HCT116 (cell line): Measurements from ENCODE around the gene GPR107. TPM values are rescaled to one million over a fixed set of nuclear protein-coding genes. Genes with fewer than 3 reads are reported as not detected.

Source experiments
- ATAC-seq: fragments of 200-7000 bp; cut with Tn5 transposase; 2 replicates; pipeline ENCODE4 v1.9.1; 2020; ENCODE audit warnings: mild to moderate bottlenecking, moderate library complexity
- BruUV-seq: library from RNA; stranded (reverse); fragments of 400-500 nt; replicated peaks from 2 replicates; lab custom pipeline; 2021; lab: Mats Ljungman, UMichigan
- CTCF ChIA-PET: fragments of 300-600 bp; sonication (Branson Sonifier 250); formaldehyde crosslinking; loops from one replicate; lab custom pipeline; 2021; ENCODE audit warnings: antibody characterized with exemption; lab: Charles Lee
- POLR2A ChIA-PET: fragments of 300-600, 350-600 bp; sonication (Branson Sonifier 250); formaldehyde crosslinking; loops from one replicate; lab custom pipeline; 2021; ENCODE audit warnings: antibody characterized with exemption; lab: Charles Lee
- RAD21 ChIA-PET, 2 experiments: fragments of 300-600 bp; sonication (Branson Sonifier 250); formaldehyde crosslinking; loops; one replicate each; lab custom pipeline; 2023; ENCODE audit warnings: low total read pairs in 2 of 2; ENCODE audit not compliant: uncharacterized antibody in 2 of 2, unreplicated experiment in 2 of 2, low non-redundant PET in 1 of 2; lab: Charles Lee
- DNase-seq: peaks from one replicate; pipeline ENCODE4 v3.0.0-alpha.2; 2010; ENCODE audit warnings: low read depth, low spot score
- H2AFZ ChIP-seq: fragments of 200-600 bp; shearing (Covaris generic), sonication (generic); 2 replicates; pipeline ENCODE4 v1.6.1; 2017; ENCODE audit warnings: low read depth, mixed run types, mixed read lengths, antibody characterized with exemption, low read length; ENCODE audit not compliant: poor library complexity, severe bottlenecking
- H3K27ac ChIP-seq: 2 replicates; pipeline ENCODE4 v1.5.1; 2012; ENCODE audit warnings: low read depth, low read length
- H3K27me3 ChIP-seq: fragments of 200-600 bp; sonication (generic); 2 replicates; pipeline ENCODE4 v1.6.1; 2016; ENCODE audit warnings: mixed run types, low read length, mixed read lengths; ENCODE audit not compliant: insufficient read depth
- H3K36me3 ChIP-seq, 2 experiments: fragments of 200-500 bp in 1 of 2; fragments of 200-600 bp in 1 of 2; sonication (Bioruptor generic) in 1 of 2; sonication (generic) in 1 of 2; 2 replicates each; pipeline versions ENCODE4 v1.5.1 to v1.6.1; 2014 to 2016; ENCODE audit warnings: low read length in 2 of 2, inconsistent platforms in 1 of 2, mixed read lengths in 1 of 2, mixed run types in 1 of 2; ENCODE audit not compliant: insufficient read depth in 2 of 2, control insufficient read depth in 1 of 2
- H3K4me1 ChIP-seq, 2 experiments: fragments of 200-600 bp in 1 of 2; sonication (generic) in 1 of 2; 2 replicates each; pipeline versions ENCODE4 v1.5.1 to v1.6.1; 2012 to 2017; ENCODE audit warnings: low read length in 2 of 2, inconsistent platforms in 1 of 2, mild to moderate bottlenecking in 1 of 2, mixed read lengths in 1 of 2, mixed run types in 1 of 2, moderate library complexity in 1 of 2; ENCODE audit not compliant: insufficient read depth in 2 of 2, control insufficient read depth in 1 of 2
- H3K4me2 ChIP-seq: fragments of 200-600 bp; sonication (generic); 2 replicates; pipeline ENCODE4 v1.6.1; 2017; ENCODE audit warnings: mixed run types, low read length, mixed read lengths
- H3K4me3 ChIP-seq, 2 experiments: fragments of 200-600 bp in 1 of 2; sonication (generic) in 1 of 2; replicated peaks in 1 of 2; 2 replicates each; pipeline ENCODE4 v1.5.1; 2011 to 2016; ENCODE audit warnings: low read length in 2 of 2, control low read depth in 1 of 2, low read depth in 1 of 2, mild to moderate bottlenecking in 1 of 2, mixed read lengths in 1 of 2, mixed run types in 1 of 2
- H3K79me2 ChIP-seq: fragments of 200-600 bp; sonication (generic); 2 replicates; pipeline ENCODE4 v1.6.1; 2017; ENCODE audit warnings: mild to moderate bottlenecking, mixed run types, low read length, moderate library complexity, mixed read lengths; ENCODE audit not compliant: insufficient read depth
- H3K9ac ChIP-seq: fragments of 200-600 bp; sonication (generic); 2 replicates; pipeline ENCODE4 v1.6.1; 2016; ENCODE audit warnings: low read length, mixed read lengths
- H3K9me2 ChIP-seq: fragments of 200-600 bp; sonication (generic), shearing (Covaris generic); 2 replicates; pipeline ENCODE4 v1.6.1; 2017; ENCODE audit warnings: mixed run types, mild to moderate bottlenecking, moderate library complexity; ENCODE audit not compliant: insufficient read depth
- H3K9me3 ChIP-seq, 2 experiments: fragments of 200-500 bp in 1 of 2; fragments of 200-600 bp in 1 of 2; sonication (Bioruptor generic) in 1 of 2; sonication (generic) in 1 of 2; 2 replicates each; pipeline ENCODE4 v1.6.1; 2014 to 2017; ENCODE audit warnings: low read length in 2 of 2, mixed read lengths in 2 of 2, inconsistent platforms in 1 of 2, low read depth in 1 of 2, mild to moderate bottlenecking in 1 of 2, mixed run types in 1 of 2, moderate library complexity in 1 of 2; ENCODE audit not compliant: control insufficient read depth in 1 of 2, insufficient read depth in 1 of 2
- H4K20me1 ChIP-seq: fragments of 200-600 bp; sonication (generic), shearing (Covaris generic); 2 replicates; pipeline ENCODE4 v1.6.1; 2017; ENCODE audit warnings: mixed run types, mild to moderate bottlenecking, moderate library complexity; ENCODE audit not compliant: insufficient read depth
- ATF3 ChIP-seq: IDR thresholded peaks from 2 replicates; pipeline ENCODE4 v1.6.1; 2012
- EGR1 ChIP-seq: IDR thresholded peaks from 2 replicates; pipeline ENCODE4 v1.6.1; 2012; ENCODE audit warnings: low read depth
- EZH2 ChIP-seq: fragments of 200-600 bp; sonication (generic); IDR thresholded peaks from 2 replicates; pipeline ENCODE4 v1.6.1; 2017; ENCODE audit warnings: antibody characterized with exemption, mixed run types
- JUND ChIP-seq: IDR thresholded peaks from 2 replicates; pipeline ENCODE4 v1.6.1; 2012
- MAX ChIP-seq: IDR thresholded peaks from 2 replicates; pipeline ENCODE4 v1.6.1; 2012
- POLR2A ChIP-seq: IDR thresholded peaks from 2 replicates; pipeline ENCODE4 v1.7.0; 2011; ENCODE audit warnings: borderline replicate concordance; ENCODE audit not compliant: insufficient read depth, insufficient read length; ENCODE audit errors: extremely low read depth
- POLR2AphosphoS5 ChIP-seq: IDR thresholded peaks from 2 replicates; pipeline ENCODE4 v1.6.1; 2011; ENCODE audit warnings: mild to moderate bottlenecking, low read depth, low read length, moderate library complexity
- REST ChIP-seq: IDR thresholded peaks from 2 replicates; pipeline ENCODE4 v1.6.1; 2012; ENCODE audit warnings: low read depth
- SIN3A ChIP-seq: IDR thresholded peaks from 2 replicates; pipeline ENCODE4 v1.6.1; 2012; ENCODE audit warnings: low read depth
- SP1 ChIP-seq: IDR thresholded peaks from 2 replicates; pipeline ENCODE4 v1.6.1; 2012; ENCODE audit warnings: low read depth
- SRF ChIP-seq: IDR thresholded peaks from 2 replicates; pipeline ENCODE4 v1.6.1; 2012; ENCODE audit warnings: low read depth
- ZFX ChIP-seq: fragments of 450-650 bp; IDR thresholded peaks from 2 replicates; pipeline ENCODE4 v1.6.1; 2017
- intact Hi-C: fragments of 100-400 bp; cut with micrococcal nuclease; formaldehyde crosslinking; loops from 2 replicates; pipeline ENCODE4 v1.10.0; 2022
- total RNA-seq: library from RNA; stranded (reverse); gene quantifications from one replicate; pipeline ENCODE4 v1.2.1, GENCODE V29; 2021; ENCODE audit not compliant: unreplicated experiment

The GPR107 gene
- total RNA-seq, 1 experiment from 2014 or later = 32.5 TPM

GRCh38 chr9:130177898-130178805 lies 124.4 kb downstream of the GPR107 start (continued):
- TF ChIP-seq REST = no peak

GRCh38 chr9:130179331-130179907 lies 125.7 kb downstream of the GPR107 start:
- no peak for DNase-seq
- H3K4me1 ChIP-seq = peaks cover 9 to 24% of the 10 kb centered on the region in 2 experiments; a peak in 3 of 4 replicates
- H3K4me3 ChIP-seq = no peak overlapping the region
- peaks cover 0 to 4% of the 10 kb centered on the region in 2 experiments; a peak in 1 of 4 replicates for H3K36me3 ChIP-seq
- H2AFZ ChIP-seq = no peak overlapping the region
- intact Hi-C loops = no loop called here
- H3K79me2 ChIP-seq = peaks cover 97% of the 10 kb centered on the region
- no peaks in the 10 kb centered on the region for H3K27me3 ChIP-seq
- H3K27ac ChIP-seq = no peak overlapping the region
- H4K20me1 ChIP-seq = no peaks in the 10 kb centered on the region
- no peak overlapping the region for H3K4me2 ChIP-seq
- H3K9ac ChIP-seq = no peak overlapping the region
- no peak for ATAC-seq
- no peaks in the 10 kb centered on the region for H3K9me2 ChIP-seq
- RAD21 ChIA-PET = no interaction called here
- POLR2A ChIA-PET = no interaction called here
- H3K9me3 ChIP-seq = no peaks in the 10 kb centered on the region
- CTCF ChIA-PET = no interaction called here
- BruUV-seq = no TSS peak
- no peak for TF ChIP-seq ATF3
- TF ChIP-seq SIN3A = no peak
- TF ChIP-seq SRF = no peak
- no peak for TF ChIP-seq EGR1
- no peak for TF ChIP-seq JUND
- no peak for TF ChIP-seq EZH2
- no peak for TF ChIP-seq REST
- TF ChIP-seq POLR2A = no peak
- TF ChIP-seq MAX = no peak
- no peak for TF ChIP-seq SP1
- TF ChIP-seq ZFX = no peak
- TF ChIP-seq POLR2AphosphoS5 = no peak
